Parathyroid adenoma (tissue), 2 donors: ENCODE measurements around the gene TPX2.

ENCODE experiments used
- H2AFZ ChIP-seq: fragments of 300-600 bp; sonication (generic); one replicate; pipeline ENCODE4 v1.7.0; 2017; ENCODE audit warnings: antibody characterized with exemption, mild to moderate bottlenecking
- H3K27ac ChIP-seq: fragments of 300-600 bp; sonication (generic); one replicate; pipeline ENCODE4 v1.7.0; 2017
- H3K27me3 ChIP-seq: fragments of 300-600 bp; sonication (generic); one replicate; pipeline ENCODE4 v1.7.0; 2017; ENCODE audit warnings: low read length; ENCODE audit not compliant: control insufficient read depth, insufficient read depth
- H3K36me3 ChIP-seq: fragments of 300-600 bp; sonication (generic); one replicate; pipeline ENCODE4 v1.7.0; 2017; ENCODE audit warnings: low read length; ENCODE audit not compliant: control insufficient read depth, insufficient read depth
- H3K4me1 ChIP-seq: fragments of 300-600 bp; sonication (generic); one replicate; pipeline ENCODE4 v1.7.0; 2017; ENCODE audit warnings: control low read depth
- H3K4me2 ChIP-seq: fragments of 300-600 bp; sonication (generic); one replicate; pipeline ENCODE4 v1.7.0; 2017; ENCODE audit warnings: low read length
- H3K4me3 ChIP-seq: fragments of 300-600 bp; sonication (generic); one replicate; pipeline ENCODE4 v1.7.0; 2017; ENCODE audit warnings: low read depth, low read length
- H3K79me2 ChIP-seq: fragments of 300-600 bp; sonication (generic); one replicate; pipeline ENCODE4 v1.7.0; 2017; ENCODE audit warnings: control low read depth
- H3K9ac ChIP-seq: fragments of 300-600 bp; sonication (generic); one replicate; pipeline ENCODE4 v1.7.0; 2017; ENCODE audit warnings: mild to moderate bottlenecking
- H3K9me3 ChIP-seq: fragments of 300-600 bp; sonication (generic); one replicate; pipeline ENCODE4 v1.7.0; 2017; ENCODE audit warnings: low read length; ENCODE audit not compliant: control insufficient read depth
- TF ChIP-seq, protein P1 (sequence below): fragments of 300-600 bp; sonication (generic); IDR thresholded peaks from one replicate; pipeline ENCODE4 v1.7.0; 2017; ENCODE audit warnings: antibody characterized with exemption, mild to moderate bottlenecking
- donor health status: primary hyperparathyroidism.

Gene TPX2

DNA sequence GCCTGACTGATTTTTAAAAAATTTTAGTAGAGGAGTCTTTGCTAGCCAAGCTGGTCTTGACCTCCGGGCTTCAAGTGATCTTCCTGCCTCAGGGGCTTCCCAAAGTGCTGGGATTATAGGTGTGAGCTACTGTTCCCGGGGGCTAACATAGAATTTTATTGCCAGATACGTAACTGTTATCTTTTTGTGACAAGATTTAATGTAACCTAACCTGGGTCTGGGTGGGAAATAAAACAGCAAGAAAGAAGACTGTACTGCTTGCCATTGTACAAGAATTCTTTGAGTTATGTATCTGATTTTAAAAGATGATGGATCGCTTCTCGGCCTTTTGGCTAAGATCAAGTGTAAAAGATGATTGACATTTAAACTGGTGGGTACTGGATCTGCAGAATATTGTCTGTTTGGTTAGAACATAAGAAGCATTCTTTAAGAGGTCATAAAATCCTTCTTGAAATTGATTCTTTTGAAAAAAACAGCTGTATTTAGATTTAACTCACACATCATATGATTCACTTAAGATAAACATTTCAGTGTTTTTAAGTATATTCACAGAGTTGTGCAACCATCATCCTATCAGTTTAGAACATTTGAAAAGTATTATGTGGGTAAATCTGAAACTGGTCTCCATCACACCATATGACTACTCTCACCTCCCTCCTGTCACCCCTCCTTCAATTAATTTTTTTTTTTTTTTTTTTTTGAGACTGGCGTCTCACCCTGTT is 21.6 kb downstream of the TPX2 start:
- Histone ChIP-seq H3K4me1 (no peaks in the 10 kb centered on the region), H3K27me3 (no peaks in the 10 kb centered on the region), H3K9me3 (no peaks in the 10 kb centered on the region), H2AFZ (no peak overlapping the region), H3K79me2 (peaks cover 1% of the 10 kb centered on the region), H3K9ac (no peak overlapping the region), H3K4me3 (no peak overlapping the region), H3K36me3 (no peaks in the 10 kb centered on the region), H3K27ac (no peak overlapping the region), H3K4me2 (no peak overlapping the region)
- TF ChIP-seq, protein P1, sequence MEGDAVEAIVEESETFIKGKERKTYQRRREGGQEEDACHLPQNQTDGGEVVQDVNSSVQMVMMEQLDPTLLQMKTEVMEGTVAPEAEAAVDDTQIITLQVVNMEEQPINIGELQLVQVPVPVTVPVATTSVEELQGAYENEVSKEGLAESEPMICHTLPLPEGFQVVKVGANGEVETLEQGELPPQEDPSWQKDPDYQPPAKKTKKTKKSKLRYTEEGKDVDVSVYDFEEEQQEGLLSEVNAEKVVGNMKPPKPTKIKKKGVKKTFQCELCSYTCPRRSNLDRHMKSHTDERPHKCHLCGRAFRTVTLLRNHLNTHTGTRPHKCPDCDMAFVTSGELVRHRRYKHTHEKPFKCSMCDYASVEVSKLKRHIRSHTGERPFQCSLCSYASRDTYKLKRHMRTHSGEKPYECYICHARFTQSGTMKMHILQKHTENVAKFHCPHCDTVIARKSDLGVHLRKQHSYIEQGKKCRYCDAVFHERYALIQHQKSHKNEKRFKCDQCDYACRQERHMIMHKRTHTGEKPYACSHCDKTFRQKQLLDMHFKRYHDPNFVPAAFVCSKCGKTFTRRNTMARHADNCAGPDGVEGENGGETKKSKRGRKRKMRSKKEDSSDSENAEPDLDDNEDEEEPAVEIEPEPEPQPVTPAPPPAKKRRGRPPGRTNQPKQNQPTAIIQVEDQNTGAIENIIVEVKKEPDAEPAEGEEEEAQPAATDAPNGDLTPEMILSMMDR: no peak

DNA sequence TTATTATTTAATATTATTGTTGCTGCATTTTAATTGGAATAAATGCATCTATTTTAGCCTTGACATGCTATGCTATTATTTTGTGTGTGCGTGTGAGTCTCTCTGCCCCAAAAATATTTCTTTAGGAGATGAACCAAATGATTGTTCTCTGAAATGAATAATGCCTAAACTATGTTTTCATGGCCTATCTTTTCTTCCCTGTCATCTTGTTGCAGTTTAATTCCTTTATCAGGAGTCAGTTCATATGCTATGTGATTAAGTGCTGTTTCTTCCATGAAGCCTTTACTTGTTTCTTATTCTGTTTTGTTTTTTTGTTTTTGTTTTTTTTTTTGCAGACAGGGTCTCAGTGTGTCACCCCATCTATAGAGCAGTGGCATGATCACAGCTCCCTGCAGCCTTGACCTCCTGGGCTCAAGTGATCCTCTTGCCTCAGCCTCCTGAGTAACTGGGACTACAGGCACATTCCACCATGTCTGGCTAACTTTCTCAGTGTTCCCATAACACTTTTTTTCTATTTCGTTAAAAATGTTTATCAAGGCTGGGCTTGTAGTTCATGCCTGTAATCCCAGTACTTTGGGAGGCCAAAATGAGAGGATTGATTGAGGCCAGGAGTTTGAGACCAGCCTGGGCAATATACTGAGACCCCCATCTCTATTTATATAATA is 25.7 kb downstream of the TPX2 start:
- TF ChIP-seq, protein P1: no peak
- Histone ChIP-seq H2AFZ (no peak overlapping the region), H3K27me3 (no peaks in the 10 kb centered on the region), H3K4me2 (no peak overlapping the region), H3K4me1 (no peaks in the 10 kb centered on the region), H3K9ac (no peak overlapping the region), H3K36me3 (no peaks in the 10 kb centered on the region), H3K9me3 (no peaks in the 10 kb centered on the region), H3K79me2 (no peaks in the 10 kb centered on the region), H3K27ac (no peak overlapping the region), H3K4me3 (no peak overlapping the region)

DNA sequence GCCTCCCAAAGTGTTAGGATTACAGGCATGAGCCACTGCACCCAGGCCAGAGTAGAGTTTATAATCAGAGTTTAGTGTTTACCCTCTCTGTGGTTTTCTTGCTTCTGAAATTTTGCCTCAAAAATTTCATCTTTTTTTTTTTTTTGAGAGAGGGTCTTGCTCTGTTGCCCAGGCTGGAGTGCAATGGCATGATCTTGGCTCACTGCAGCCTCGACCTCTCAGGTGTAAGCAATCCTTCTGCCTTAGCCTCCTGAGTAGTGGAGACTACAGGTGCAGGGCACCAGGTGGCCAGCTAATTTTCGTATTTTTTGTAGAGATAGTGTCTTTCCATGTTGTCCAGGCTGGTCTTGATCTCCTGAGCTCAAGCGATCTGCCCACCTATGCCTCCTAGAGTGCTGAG is 28.7 kb downstream of the TPX2 start:
- no peaks in the 10 kb centered on the region for H3K4me1 ChIP-seq

DNA sequence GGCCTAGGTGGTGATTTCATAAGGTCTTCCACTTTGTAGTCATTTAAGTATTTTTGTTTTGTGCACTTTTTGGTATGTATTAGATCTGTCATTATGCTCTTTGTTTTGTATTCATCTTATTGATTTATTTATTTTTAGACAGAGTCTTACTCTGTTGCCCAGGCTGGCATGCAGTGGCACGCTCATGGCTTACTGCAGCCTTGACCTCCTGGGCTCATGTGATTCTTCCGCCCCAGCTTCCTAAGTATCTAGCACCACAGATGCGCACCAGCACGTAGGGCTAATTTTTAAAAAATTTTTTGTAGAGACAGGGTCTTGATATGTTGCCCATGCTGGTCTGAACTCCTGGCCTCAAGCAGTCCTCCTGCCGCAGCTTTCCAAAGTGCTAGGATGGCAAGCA is 30.6 kb downstream of the TPX2 start:
- no peak overlapping the region for H3K4me3 ChIP-seq
- H3K27ac ChIP-seq: no peak overlapping the region
- H3K27me3 ChIP-seq: no peaks in the 10 kb centered on the region
- H3K4me1 ChIP-seq: no peaks in the 10 kb centered on the region
- H2AFZ ChIP-seq: peak overlapping the region; percentile 55
- no peaks in the 10 kb centered on the region for H3K36me3 ChIP-seq
- H3K4me2 ChIP-seq: no peak overlapping the region
- H3K9me3 ChIP-seq: no peaks in the 10 kb centered on the region
- H3K79me2 ChIP-seq: no peaks in the 10 kb centered on the region
- H3K9ac ChIP-seq: no peak overlapping the region
- TF ChIP-seq, protein P1: no peak

More for the DNA sequence above, 28.7 kb downstream of the TPX2 start:
- H3K9ac ChIP-seq: no peak overlapping the region
- no peaks in the 10 kb centered on the region for H3K27me3 ChIP-seq
- H3K79me2 ChIP-seq: no peaks in the 10 kb centered on the region
- TF ChIP-seq, protein P1: no peak
- H3K4me3 ChIP-seq: no peak overlapping the region
- no peaks in the 10 kb centered on the region for H3K36me3 ChIP-seq
- no peak overlapping the region for H3K27ac ChIP-seq
- H3K4me2 ChIP-seq: no peak overlapping the region
- H3K9me3 ChIP-seq: no peaks in the 10 kb centered on the region
- H2AFZ ChIP-seq: no peak overlapping the region
